Measurements from ENCODE around the gene SCNM1. TPM values are rescaled to one million over a fixed set of nuclear protein-coding genes. Genes with fewer than 3 reads are reported as not detected.
"Not testable (repeated sequence)": the region's sequence is repeated elsewhere in the genome, so short reads cannot be mapped to it uniquely, and the experiment has no call there.

Gene SCNM1
- total RNA-seq, 2 experiments from 2014 or later = 83.4 to 87.2 TPM

GRCh38 chr1:151176514-151177045, 10.6 kb downstream of the SCNM1 start:
- CTCF ChIA-PET = interaction anchor here (0.9 kb wide), 1 partner anchor 9 kb away, joined by 5 read pairs; no protein-coding TSS in a partner anchor

GRCh38 chr1:151184211-151184610, 18.3 kb downstream of the SCNM1 start:
- ChIA-PET POLR2A (no interaction called here), CTCF (interaction anchor here (0.7 to 0.8 kb wide), 2 partner anchors 88 to 227 kb away, joined by 3 read pairs; no protein-coding TSS in a partner anchor)

More at GRCh38 chr1:151176514-151177045, 10.6 kb downstream of the SCNM1 start:
- POLR2A ChIA-PET = no interaction called here

GRCh38 chr1:151187205-151187604, 21.3 kb downstream of the SCNM1 start:
- ChIA-PET CTCF (no interaction called here), POLR2A (no interaction called here)

- POLR2A ChIA-PET = interaction anchor here (0.5 to 0.6 kb wide), 2 partner anchors 19 to 20 kb away, joined by 3 to 5 read pairs; no protein-coding TSS in a partner anchor
Measured at GRCh38 chr1:151188667-151189066, 22.7 kb downstream of the SCNM1 start.

GRCh38 chr1:151189637-151190445, 23.9 kb downstream of the SCNM1 start, which contains the start of gene VPS72:
TSS of gene VPS72 (minus strand) at chr1:151190197. CDS start at chr1:151190121, 76 bp downstream.
- ChIA-PET POLR2A (interaction anchor here (0.5 to 1.7 kb wide), 13 partner anchors 9 to 654 kb away, joined by 3 to 8 read pairs (median 3); partner anchors contain the start of genes PIP5K1A, PSMD4, SCNM1 and TNFAIP8L2), CTCF (interaction anchor here (0.6 to 2.2 kb wide), 10 partner anchors 9 to 151 kb away, joined by 3 to 7 read pairs (median 4); partner anchors contain the start of genes GABPB2 and TNFAIP8L2)

More at GRCh38 chr1:151188667-151189066, 22.7 kb downstream of the SCNM1 start:
- CTCF ChIA-PET = interaction anchor here (0.6 to 2.2 kb wide), 3 partner anchors 10 to 250 kb away, joined by 3 to 6 read pairs (median 4); partner anchors contain the start of gene TNFAIP8L2

GRCh38 chr1:151192047-151192446, 26.1 kb downstream of the SCNM1 start:
- CTCF ChIA-PET = interaction anchor here (0.7 kb wide), 1 partner anchor 65 kb away, joined by 4 read pairs; no protein-coding TSS in a partner anchor

GRCh38 chr1:151193304-151193703, 27.4 kb downstream of the SCNM1 start:
- POLR2A ChIA-PET = no interaction called here
- CTCF ChIA-PET = interaction anchor here (0.8 kb wide), 1 partner anchor 60 kb away, joined by 6 read pairs; no protein-coding TSS in a partner anchor

More at GRCh38 chr1:151192047-151192446, 26.1 kb downstream of the SCNM1 start:
- POLR2A ChIA-PET = no interaction called here

GRCh38 chr1:151193856-151194255, 27.9 kb downstream of the SCNM1 start:
- CTCF ChIA-PET = interaction anchor here (2.2 kb wide), 1 partner anchor 58 kb away, joined by 9 read pairs; no protein-coding TSS in a partner anchor
- POLR2A ChIA-PET = no interaction called here

- POLR2A ChIA-PET = not testable (repeated sequence)
- CTCF ChIA-PET = interaction anchor here (0.6 to 2.2 kb wide), 3 partner anchors 31 to 56 kb away, joined by 3 to 9 read pairs (median 4); no protein-coding TSS in a partner anchor
Measured at GRCh38 chr1:151194894-151195594, 29.1 kb downstream of the SCNM1 start.

GRCh38 chr1:151196292-151196800, 30.4 kb downstream of the SCNM1 start:
- POLR2A ChIA-PET = interaction anchor here (0.6 to 0.7 kb wide), 2 partner anchors 86 to 203 kb away, joined by 3 to 6 read pairs; partner anchors contain the start of gene PSMB4

GRCh38 chr1:151197863-151198253, 31.9 kb downstream of the SCNM1 start:
- ChIA-PET POLR2A (interaction anchor here (1.4 kb wide), 1 partner anchor 8 kb away, joined by 7 read pairs; the partner anchor contains the start of gene VPS72), CTCF (no interaction called here)

More at GRCh38 chr1:151196292-151196800, 30.4 kb downstream of the SCNM1 start:
- CTCF ChIA-PET = interaction anchor here (0.6 to 1.0 kb wide), 3 partner anchors 34 to 99 kb away, joined by 3 to 5 read pairs (median 3); no protein-coding TSS in a partner anchor

- CTCF ChIA-PET = interaction anchor here (1.0 to 1.2 kb wide), 4 partner anchors 9 to 242 kb away, joined by 3 to 4 read pairs (median 3); no protein-coding TSS in a partner anchor
Measured at GRCh38 chr1:151198254-151199127, 32.5 kb downstream of the SCNM1 start, which contains the start of gene PIP5K1A. TSS of gene PIP5K1A (plus strand) at chr1:151198552. CDS start at chr1:151198997, 445 bp downstream.

GRCh38 chr1:151199873-151200581, 34.1 kb downstream of the SCNM1 start:
- CTCF ChIA-PET = interaction anchor here (0.6 to 1.2 kb wide), 4 partner anchors 52 to 129 kb away, joined by 3 to 5 read pairs (median 4); no protein-coding TSS in a partner anchor
- POLR2A ChIA-PET = interaction anchor here (0.6 kb wide), 1 partner anchor 51 kb away, joined by 8 read pairs; no protein-coding TSS in a partner anchor

More at GRCh38 chr1:151198254-151199127, 32.5 kb downstream of the SCNM1 start, which contains the start of gene PIP5K1A:
- POLR2A ChIA-PET = interaction anchor here (0.6 to 1.4 kb wide), 4 partner anchors 9 to 57 kb away, joined by 3 to 7 read pairs (median 4); partner anchors contain the start of genes PSMD4 and VPS72

GRCh38 chr1:151205381-151205965, 39.5 kb downstream of the SCNM1 start:
- POLR2A ChIA-PET, CTCF ChIA-PET: not testable (repeated sequence)

- ChIA-PET CTCF (interaction anchor here (1.9 kb wide), 1 partner anchor 41 kb away, joined by 7 read pairs; no protein-coding TSS in a partner anchor), POLR2A (no interaction called here)
Measured at GRCh38 chr1:151210830-151211229, 44.9 kb downstream of the SCNM1 start.
